HG02981 (cell line): ENCODE data around the gene CSAD.

Source experiments
- ATAC-seq: cut with Tn5 transposase; IDR thresholded peaks from one replicate; pipeline ENCODE4 v1.9.1; 2021; ENCODE audit warnings: mild to moderate bottlenecking, moderate library complexity; ENCODE audit not compliant: unreplicated experiment

Gene CSAD

DNA sequence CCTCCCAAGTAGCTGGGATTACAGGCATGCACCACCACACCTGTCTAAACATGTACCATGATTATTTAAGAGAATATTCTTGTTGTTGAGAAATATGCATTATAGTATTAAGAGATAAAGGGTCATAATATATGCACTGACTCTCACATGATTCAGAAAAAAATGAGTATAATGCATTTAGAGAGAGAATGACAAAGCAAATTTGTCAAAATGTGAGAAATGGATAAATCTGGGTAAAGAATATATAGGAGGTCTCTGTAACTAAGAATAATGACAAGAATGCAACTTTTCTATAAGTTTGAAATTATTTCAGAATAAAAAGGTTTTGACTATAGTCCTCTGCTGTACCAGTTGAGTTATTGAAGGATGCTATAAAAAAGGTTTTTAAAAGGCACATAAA, 28.3 kb downstream of the CSAD start:
- ATAC-seq = no peak

DNA sequence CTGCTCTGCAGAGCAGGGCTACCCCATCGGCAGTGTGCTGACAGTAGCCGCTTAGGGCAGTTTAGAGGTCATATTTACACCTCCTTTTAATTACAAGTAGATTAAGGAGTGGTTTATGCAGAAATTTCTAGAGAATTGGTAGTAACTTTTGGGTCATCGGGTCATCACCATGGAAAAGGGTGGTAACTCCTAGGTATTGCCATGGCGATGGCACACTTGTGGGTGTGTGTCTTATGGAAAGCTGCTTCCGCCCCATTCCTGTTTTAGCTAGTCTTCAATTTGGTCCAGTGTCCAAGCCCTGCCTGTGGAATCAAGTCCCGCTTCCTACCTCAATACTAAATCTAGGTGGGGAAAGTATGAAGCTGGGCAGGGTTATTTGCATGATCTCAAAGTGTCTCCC, 29.7 kb downstream of the CSAD start:
- no peak for ATAC-seq

DNA sequence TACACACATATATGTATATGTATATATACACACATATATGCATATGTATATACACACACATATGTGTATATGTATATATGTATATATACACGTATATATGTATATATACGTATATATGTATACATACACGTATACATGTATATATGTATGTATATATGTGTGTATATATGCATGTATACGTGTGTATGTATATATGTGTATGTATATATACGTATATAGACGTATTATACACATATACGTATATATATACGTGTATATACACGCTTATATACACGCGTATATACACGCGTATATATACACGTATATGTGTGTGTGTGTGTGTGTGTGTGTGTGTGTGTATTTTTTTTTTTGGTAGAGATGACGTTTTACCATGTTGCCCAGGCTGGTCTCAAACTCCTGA, 33.1 kb downstream of the CSAD start:
- no peak for ATAC-seq

DNA sequence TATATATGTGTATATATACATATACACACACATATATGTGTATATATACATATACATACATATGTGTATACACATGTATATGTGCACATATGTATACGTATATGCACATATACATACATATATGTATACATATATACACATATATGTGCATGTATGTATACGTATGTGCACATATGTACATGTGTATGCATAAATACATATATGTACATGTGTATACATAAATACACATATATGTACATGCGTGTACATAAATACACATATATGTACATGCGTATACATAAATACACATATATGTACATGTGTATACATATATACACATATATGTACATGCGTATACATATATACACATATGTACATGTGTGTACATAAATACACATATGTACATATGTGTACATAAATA, 33.5 kb downstream of the CSAD start:
- ATAC-seq = no peak

DNA sequence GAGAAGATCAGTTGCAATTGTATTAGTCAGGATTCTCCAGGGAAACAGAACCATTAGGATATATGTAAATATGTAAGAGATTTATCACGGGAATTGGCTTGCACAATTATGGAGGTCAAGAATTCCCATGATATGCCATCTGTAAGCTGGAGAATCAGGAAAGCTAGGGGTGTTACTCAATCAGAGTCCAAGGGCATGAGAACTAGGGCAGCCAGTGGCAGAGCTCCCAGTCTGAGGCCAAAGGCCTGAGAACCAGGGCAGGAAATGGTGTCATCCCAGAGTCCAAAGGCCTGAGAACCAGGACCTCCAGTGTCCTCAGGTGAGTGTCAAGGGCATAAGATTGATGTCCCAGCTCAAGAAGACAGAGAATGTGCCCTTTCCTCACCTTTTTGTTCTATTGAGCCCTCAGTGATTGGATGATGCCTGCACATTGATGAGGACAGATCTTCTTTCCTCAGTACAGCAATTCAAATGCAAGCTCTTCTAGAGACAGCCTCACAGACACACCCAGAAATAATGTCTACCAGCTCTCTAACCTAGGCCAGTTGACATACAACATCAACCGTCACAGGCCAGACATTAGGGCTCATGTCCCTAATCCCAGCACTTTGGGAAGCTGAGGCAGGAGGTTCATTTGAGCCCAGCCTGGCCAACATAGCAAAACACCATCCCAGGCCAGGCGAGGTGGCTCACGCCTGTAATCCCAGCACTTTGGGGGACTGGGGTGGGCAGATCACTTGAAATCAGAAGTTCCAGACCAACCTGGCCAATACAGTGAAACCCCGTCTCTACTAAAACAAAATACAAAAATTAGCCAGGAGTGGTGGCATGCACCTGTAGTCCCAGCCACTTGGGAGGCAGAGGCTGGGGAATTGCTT, 35.1 kb downstream of the CSAD start:
- ATAC-seq = no peak

DNA sequence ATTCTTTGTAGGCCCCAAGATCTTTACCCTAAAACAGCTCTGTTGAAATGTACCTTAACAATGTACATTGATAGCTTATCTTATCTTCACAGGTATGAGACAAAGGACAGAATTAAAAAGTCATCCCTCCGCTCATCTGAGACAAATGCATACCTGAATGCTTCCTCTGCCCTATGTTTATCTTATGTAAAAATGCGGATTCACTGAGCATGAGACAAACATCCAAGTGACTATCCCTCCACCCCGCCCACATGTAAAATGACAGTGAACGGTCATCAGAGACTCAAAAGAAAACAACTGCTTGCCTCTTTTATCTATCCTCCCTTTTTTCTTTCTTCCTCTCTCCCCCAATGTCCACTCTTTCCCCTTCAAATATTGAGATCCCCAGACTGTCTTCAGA, 37.4 kb downstream of the CSAD start:
- no peak for ATAC-seq

DNA sequence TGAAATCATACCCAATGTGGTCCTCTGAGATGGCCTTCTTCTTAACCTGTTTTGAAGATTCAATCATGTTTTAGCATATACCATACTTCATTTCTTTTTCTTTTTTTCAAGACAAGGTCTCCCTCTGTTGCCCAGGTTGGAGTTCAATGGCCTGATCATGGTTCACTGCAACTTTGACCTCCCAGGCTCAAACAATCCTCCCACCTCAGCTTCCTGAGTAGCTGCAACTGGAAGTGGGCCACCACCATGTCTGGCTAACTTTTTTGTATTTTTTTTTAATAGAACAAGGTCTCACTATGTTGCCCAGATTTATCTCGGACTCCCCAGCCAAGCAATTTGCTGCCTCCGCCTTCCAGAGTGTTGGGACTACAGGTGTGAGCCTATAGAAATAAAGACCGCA, 47.0 kb downstream of the CSAD start:
- no peak for ATAC-seq

DNA sequence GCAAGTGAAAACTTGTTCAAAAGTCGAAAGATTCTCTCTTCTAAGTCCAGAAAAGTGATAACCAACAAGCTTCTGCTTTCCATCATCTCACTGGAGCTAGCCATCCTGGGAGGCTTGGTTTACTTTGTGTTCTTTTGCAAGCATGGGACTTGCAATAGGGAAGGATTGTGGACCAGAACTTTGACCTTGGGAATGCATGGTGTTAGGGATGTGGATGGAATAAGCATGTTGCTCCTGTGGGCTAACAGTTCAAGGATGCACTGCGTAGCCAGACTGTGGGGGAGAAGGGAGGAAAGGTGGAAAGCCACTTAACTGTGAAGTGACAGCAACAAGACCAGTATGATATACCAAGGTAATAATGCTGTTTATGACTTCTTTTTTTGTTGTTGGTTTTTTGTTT, 48.9 kb downstream of the CSAD start:
- no peak for ATAC-seq

DNA sequence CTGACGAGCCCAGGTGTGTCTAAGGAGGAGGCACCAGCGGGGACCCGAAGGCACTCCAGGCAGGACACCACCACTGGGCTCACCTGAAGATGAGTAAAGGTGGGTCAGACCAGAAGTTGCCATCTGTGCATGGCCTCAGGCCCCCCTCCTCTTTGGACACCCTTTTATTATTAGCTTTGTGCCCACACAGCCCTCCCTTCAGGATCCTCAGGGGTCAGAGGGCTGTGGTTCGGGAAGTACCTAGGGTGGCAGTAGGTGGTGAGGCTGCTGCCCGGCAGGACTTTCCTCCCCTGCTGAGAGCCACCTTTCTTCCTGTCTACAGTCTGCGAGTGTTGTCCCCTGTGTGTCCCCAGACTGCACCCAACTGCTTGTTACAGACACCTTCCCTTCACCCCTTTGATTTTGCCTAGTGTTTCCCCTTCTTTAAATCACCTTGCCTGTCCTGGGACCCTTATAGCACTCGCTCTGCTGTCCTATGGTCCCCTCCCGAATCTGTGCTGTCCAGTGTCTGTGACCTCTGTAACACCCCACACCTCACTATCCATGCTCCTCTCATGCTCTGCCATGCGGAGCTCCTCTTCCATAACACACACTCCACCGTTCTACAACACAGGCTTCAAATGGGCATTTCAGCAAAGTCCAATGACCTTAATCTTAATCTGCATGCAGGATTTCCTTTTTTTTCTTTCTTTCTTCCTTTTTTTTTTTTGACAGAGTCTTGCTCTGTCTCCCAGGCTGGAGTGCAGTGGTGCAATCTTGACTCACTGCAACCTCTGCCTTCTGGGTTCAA, 51.8 kb downstream of the CSAD start:
- no peak for ATAC-seq

DNA sequence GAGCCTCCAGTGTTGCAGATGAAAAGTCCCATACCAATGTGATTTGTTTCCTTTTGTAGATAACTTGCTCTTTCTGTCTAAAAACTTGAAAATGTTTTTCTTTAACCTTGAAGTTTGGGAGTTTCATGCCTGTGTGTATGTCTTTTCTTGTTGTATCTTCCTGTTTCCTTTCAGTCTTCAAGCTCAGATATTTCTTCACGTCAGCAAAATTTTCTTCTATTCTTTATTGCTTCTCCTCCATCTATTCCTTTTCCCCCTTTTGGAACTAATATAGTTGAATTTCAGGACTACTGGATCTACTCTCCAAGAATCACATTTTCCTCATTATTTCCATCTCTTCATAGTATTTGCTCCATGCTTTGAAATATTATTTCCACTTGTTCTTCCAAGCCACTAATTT, 53.6 kb downstream of the CSAD start:
- ATAC-seq = no peak

DNA sequence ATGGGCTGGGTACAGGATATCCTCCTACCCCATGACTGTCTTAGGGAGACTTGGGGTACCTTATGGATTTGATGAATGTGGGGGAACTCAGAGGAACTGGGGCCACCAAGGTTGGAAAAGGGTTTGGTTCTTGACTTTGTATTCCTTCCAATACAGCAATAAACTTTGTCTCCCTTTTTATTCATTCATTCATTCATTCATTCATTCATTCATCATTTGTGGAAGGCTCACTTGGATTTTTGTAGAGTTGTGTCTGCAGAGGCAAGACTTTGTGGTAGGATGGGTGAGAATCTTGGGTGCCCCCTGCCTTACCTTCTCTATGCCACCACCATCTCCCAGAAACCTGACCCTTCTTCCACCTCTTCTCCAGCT, 56.4 kb downstream of the CSAD start:
- ATAC-seq = no peak

DNA sequence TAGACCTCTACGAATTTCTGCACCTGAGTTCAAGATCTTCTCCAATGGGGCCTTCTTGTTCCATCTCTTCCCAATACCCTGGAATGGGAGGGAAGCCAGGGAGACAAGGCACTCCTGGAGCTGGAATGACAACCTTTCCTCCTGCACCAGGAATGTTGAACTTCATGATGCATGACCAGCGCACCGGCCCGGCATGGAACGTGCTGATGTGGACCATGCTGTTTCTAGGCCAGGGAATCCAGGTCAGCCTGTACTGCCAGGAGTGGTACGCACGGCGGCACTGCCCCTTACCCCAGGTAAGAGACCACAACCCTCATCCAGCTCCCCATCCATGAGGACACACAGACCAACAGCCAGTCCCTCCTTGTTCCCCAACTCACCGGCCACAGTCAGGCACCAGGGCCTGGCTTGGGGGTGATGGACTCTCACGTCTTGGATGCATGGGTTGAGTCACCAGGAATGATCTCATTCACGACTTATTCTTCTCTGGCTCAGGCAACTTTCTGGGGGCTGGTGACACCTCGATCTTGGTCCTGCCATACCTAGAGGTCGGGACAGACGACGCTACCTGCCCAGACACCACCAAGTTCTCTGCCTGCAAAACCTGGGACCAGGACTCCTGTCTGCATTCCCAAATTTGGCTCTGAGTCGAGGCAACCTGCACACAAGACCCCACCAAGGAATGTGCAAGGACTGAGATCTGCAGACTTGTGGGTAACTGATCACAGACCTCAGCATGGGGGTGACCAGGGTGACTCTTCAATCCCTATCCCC, 57.0 kb downstream of the CSAD start:
- ATAC-seq = no peak

DNA sequence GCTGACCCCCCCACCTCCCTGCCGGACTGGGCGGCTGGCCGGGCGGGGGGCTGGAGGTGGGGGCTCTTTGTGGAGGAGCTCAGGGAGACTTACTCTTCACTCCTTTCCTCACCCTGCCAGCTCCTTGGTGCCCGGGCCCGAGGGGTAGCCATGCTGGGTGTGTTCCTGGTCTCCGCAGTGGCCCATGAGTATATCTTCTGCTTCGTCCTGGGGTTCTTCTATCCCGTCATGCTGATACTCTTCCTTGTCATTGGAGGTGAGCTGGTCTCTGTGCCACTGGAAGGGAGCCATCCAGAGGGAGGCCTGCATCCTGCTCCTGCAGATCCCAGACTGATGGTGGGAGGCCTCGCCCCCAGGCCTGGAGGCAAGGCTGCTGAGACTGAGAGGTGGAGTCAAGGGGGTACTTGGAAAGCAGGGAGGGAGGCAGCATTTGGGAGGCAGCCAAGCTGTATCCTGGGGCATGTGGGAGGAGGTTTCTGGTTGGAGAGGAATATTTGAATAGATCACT, 57.7 kb downstream of the CSAD start:
- ATAC-seq = no peak

DNA sequence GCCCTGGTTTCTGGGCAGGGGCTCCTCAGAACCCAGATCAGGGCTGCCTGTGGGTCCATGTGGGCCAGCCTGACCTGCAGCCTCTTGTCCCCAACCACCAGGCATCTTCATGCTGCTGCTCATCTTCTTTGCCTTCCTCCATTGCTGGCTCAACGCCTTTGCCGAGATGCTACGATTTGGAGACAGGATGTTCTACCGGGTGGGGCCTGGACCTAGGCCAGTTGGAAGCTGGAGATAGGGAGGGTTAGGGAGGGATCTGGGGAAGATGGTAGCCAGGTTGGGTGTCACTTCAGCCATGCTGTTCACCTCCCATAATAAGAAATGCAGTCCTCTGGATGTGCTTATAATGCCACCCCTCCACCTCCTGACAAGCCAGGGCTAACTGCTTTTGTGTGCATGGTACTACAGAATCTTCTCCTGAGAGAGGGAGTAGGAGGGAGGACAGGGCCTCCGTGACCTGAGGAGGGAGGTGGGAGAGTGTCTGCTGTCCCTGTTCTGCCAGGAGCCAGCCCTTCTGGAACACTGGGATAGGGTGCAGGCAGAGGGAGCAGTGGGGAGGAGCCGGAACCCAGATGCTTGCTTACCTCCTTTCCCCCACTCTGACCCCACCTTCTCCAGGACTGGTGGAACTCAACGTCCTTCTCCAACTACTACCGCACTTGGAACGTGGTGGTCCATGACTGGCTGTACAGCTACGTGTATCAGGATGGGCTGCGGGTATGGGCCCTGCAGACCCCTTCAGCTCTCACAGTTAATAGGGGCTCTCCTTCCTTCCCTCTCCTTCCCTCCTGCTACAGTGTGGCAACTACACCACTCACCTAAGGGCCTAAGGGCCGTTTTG, 59.8 kb downstream of the CSAD start:
- ATAC-seq = no peak

DNA sequence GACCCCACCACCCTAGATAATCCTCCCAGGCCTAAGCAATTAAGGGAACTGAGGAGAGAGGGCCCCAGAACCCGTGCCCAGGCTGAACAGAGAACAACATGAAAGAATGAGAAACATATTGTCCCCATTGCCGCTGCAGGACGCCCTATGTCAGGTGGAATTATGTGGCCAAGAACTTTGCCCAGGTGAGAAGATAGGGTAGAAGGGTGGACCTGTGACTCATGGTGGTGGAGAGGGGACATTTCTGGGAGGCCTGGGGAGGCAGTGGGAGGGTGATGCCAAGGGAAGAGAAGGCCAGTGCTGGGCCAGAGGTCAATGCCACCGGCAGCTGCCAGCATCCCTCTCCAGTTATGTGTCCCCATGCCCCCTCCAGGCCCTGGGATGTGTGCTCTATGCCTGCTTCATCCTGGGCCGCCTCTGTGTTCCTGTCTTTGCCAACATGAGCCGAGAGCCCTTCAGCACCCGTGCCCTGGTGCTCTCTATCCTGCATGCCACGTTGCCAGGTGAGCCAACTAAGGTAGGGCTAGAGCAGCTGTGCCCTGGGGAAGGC, 61.9 kb downstream of the CSAD start:
- no peak for ATAC-seq

DNA sequence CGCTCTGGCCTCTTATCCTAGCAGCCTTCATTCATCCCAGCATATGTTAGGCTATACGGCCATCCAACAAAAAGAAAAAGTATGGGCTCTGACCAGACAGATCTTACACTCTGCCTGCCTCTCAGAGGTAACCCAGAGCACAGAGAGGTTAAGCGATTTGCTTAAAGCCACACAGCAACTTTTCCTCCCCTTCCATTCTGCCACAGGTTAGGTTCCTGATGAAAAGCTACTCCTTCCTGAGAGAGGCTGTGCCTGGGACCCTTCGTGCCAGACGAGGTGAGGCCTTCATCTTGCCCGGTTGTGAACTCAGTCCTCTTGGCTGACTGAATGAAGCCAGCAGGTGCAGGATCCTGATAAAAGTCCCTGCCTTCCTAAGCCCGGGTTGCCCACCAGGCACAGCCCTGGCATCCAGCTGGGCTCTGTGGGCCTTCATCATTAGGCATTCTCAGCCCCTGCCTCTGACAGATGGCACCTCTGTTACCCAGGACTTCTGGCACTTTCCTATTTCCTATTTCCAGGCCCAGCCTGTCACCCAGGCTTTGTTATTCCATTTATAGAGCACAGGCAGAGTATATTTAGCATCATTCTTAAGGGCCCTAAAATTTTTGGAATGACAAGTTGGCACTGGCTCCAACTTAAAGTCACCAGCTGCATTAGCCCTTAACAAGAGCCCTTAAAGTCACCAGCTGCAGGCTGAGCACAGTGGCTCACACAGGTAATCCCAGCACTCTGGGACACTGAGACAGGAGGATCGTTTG, 64.7 kb downstream of the CSAD start:
- no peak for ATAC-seq

DNA sequence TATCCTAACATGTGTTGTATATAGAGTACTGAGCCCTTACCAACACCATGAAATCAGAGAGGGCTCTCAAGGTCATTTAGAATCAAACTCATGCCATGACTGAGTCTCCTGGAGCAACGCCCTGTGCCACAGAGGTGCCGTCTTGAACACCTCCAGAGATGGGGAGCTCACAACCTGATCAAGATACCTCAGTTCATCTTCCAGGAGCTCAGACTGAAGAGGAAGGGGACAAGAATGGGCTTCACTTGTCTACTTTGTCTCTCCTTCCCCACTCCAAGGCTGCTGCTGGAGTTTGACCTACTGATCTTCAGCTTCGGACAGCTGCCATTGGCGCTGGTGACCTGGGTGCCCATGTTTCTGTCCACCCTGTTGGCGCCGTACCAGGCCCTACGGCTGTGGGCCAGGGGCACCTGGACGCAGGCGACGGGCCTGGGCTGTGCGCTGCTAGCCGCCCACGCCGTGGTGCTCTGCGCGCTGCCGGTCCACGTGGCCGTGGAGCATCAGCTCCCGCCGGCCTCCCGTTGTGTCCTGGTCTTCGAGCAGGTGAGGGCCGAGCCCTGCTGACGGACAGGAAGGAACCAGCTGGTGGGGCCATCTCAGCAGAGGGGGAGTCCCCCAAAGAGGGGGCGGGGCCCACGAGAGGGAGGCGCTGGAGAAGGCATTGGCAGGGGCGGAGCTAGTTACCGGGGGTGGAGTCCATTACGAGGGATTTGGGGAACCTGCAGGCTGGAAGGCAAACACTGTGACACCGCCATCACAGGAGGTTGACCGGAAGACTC, 65.4 kb downstream of the CSAD start:
- no peak for ATAC-seq

DNA sequence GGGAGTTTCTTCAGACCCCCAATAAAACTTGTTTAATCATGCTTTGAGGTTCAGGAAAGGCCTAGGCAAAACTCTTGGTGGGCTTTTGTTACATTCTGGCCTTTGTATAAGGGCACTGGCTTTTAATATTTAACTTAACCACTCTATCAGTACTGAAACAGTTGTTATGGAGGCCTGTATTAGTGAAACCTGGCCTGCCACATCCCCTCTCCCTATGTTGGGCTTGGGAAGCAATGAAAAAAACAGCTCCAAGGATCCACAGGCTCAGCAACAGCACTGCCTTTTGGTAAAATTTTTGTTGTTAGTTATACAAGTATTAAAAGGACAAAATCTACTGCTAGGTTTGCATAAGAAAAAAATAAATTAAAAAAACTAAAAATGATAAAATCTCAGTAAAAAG, 66.8 kb downstream of the CSAD start:
- no peak for ATAC-seq
